H9 (cell line): ENCODE measurements around the gene FGF22. TPM values are rescaled to one million over a fixed set of nuclear protein-coding genes. Genes with fewer than 3 reads are reported as not detected.

Source experiments
- DNase-seq: peaks from one replicate; pipeline ENCODE4 v3.0.0-alpha.2; 2017
- H2AFZ ChIP-seq: one replicate; pipeline ENCODE4 v1.6.1; 2013; ENCODE audit warnings: mild to moderate bottlenecking, low read length, control low read depth, moderate library complexity
- H2AK5ac ChIP-seq: 2 replicates; pipeline ENCODE4 v1.6.1; 2013; ENCODE audit warnings: low read length, control low read depth, mixed read lengths; ENCODE audit not compliant: insufficient read length
- H2BK120ac ChIP-seq: one replicate; pipeline ENCODE4 v1.6.1; 2013; ENCODE audit warnings: low read depth, mild to moderate bottlenecking, low read length, control low read depth, inconsistent platforms; ENCODE audit not compliant: poor library complexity, severe bottlenecking
- H2BK12ac ChIP-seq: 2 replicates; pipeline ENCODE4 v1.6.1; 2013; ENCODE audit warnings: low read length, control low read depth, mixed read lengths, low read depth; ENCODE audit not compliant: insufficient read length
- H2BK15ac ChIP-seq: 2 replicates; pipeline ENCODE4 v1.6.1; 2013; ENCODE audit warnings: low read depth, low read length, control low read depth
- H2BK20ac ChIP-seq: one replicate; pipeline ENCODE4 v1.6.1; 2013; ENCODE audit warnings: low read depth, mild to moderate bottlenecking, low read length, control low read depth, inconsistent platforms; ENCODE audit not compliant: poor library complexity, severe bottlenecking
- H2BK5ac ChIP-seq: 2 replicates; pipeline ENCODE4 v1.6.1; 2013; ENCODE audit warnings: low read length, control low read depth, mixed read lengths; ENCODE audit not compliant: insufficient read length
- H3K14ac ChIP-seq: 2 replicates; pipeline ENCODE4 v1.6.1; 2013; ENCODE audit warnings: low read length, control low read depth; ENCODE audit not compliant: insufficient read depth
- H3K18ac ChIP-seq: 2 replicates; pipeline ENCODE4 v1.6.1; 2013; ENCODE audit warnings: low read depth, mild to moderate bottlenecking, mixed read lengths, low read length, control low read depth; ENCODE audit not compliant: insufficient read length
- H3K23ac ChIP-seq: 2 replicates; pipeline ENCODE4 v1.6.1; 2013; ENCODE audit warnings: low read length, control low read depth, mixed read lengths, low read depth; ENCODE audit not compliant: insufficient read length
- H3K23me2 ChIP-seq: 2 replicates; pipeline ENCODE4 v1.6.1; 2013; ENCODE audit warnings: low read depth, mild to moderate bottlenecking, mixed read lengths, low read length, control low read depth; ENCODE audit not compliant: insufficient read length, poor library complexity, severe bottlenecking
- H3K27ac ChIP-seq: 2 replicates; pipeline ENCODE4 v1.5.1; 2013; ENCODE audit warnings: low read length, control low read depth, mixed read lengths, low read depth; ENCODE audit not compliant: insufficient read length
- H3K27me3 ChIP-seq: 2 replicates; pipeline ENCODE4 v1.6.1; 2013; ENCODE audit warnings: low read length, control low read depth, inconsistent platforms; ENCODE audit not compliant: insufficient read depth
- H3K4ac ChIP-seq: 2 replicates; pipeline ENCODE4 v1.6.1; 2013; ENCODE audit warnings: low read depth, mild to moderate bottlenecking, control low read depth, inconsistent platforms, low read length, moderate library complexity
- H3K4me1 ChIP-seq: 2 replicates; pipeline ENCODE4 v1.6.1; 2013; ENCODE audit warnings: low read length, control low read depth, inconsistent platforms; ENCODE audit not compliant: insufficient read depth
- H3K4me2 ChIP-seq: 2 replicates; pipeline ENCODE4 v1.6.1; 2013; ENCODE audit warnings: low read length, control low read depth, mixed read lengths; ENCODE audit not compliant: insufficient read length, insufficient read depth
- H3K56ac ChIP-seq: 2 replicates; pipeline ENCODE4 v1.6.1; 2013; ENCODE audit warnings: low read depth, mild to moderate bottlenecking, mixed read lengths, low read length, control low read depth; ENCODE audit not compliant: insufficient read length
- H3K79me1 ChIP-seq: 2 replicates; pipeline ENCODE4 v1.6.1; 2013; ENCODE audit warnings: low read depth, mild to moderate bottlenecking, moderate library complexity, low read length, control low read depth, inconsistent platforms; ENCODE audit not compliant: insufficient read depth, poor library complexity, severe bottlenecking
- H3K79me2 ChIP-seq: 2 replicates; pipeline ENCODE4 v1.6.1; 2013; ENCODE audit warnings: low read length, control low read depth, inconsistent platforms; ENCODE audit not compliant: insufficient read depth
- H3K9ac ChIP-seq: 2 replicates; pipeline ENCODE4 v1.6.1; 2013; ENCODE audit warnings: low read length, control low read depth, mixed read lengths; ENCODE audit not compliant: insufficient read length; ENCODE audit errors: extremely low read depth
- H3K9me3 ChIP-seq: one replicate; pipeline ENCODE4 v1.6.1; 2013; ENCODE audit warnings: low read depth, low read length, inconsistent platforms; ENCODE audit not compliant: control insufficient read depth
- H3T11ph ChIP-seq: one replicate; pipeline ENCODE4 v1.6.1; 2013; ENCODE audit warnings: mild to moderate bottlenecking, low read length, control low read depth, inconsistent platforms
- H4K20me1 ChIP-seq: one replicate; pipeline ENCODE4 v1.6.1; 2013; ENCODE audit not compliant: control insufficient read depth, insufficient read length, insufficient read depth
- H4K5ac ChIP-seq: 2 replicates; pipeline ENCODE4 v1.6.1; 2013; ENCODE audit warnings: low read depth, mild to moderate bottlenecking, mixed read lengths, low read length, control low read depth; ENCODE audit not compliant: insufficient read length
- H4K8ac ChIP-seq: replicated peaks from 2 replicates; pipeline ENCODE4 v1.6.1; 2013; ENCODE audit warnings: low read length, control low read depth, mixed read lengths, low read depth; ENCODE audit not compliant: insufficient read length
- H4K91ac ChIP-seq: 2 replicates; pipeline ENCODE4 v1.6.1; 2013; ENCODE audit warnings: low read depth, mild to moderate bottlenecking, moderate library complexity, mixed read lengths, low read length, control low read depth; ENCODE audit not compliant: insufficient read length
- H3K27ac Mint-ChIP-seq, 3 experiments: 2 replicates in 2 of 3; 3 replicates in 1 of 3; pipeline ENCODE4 v1.8.0; 2020 to 2021; ENCODE audit warnings: mixed read lengths in 3 of 3, mild to moderate bottlenecking in 1 of 3, moderate library complexity in 1 of 3
- H3K27me3 Mint-ChIP-seq: 2 replicates; pipeline ENCODE4 v1.8.0; 2021; ENCODE audit warnings: low read depth, mild to moderate bottlenecking, moderate library complexity, mixed read lengths
- H3K36me3 Mint-ChIP-seq, 3 experiments: 2 replicates in 2 of 3; 3 replicates in 1 of 3; pipeline ENCODE4 v1.8.0; 2020 to 2021; ENCODE audit warnings: low read depth in 3 of 3, mixed read lengths in 3 of 3; ENCODE audit not compliant: insufficient read depth in 1 of 3
- H3K4me1 Mint-ChIP-seq, 2 experiments: 2 replicates each; pipeline ENCODE4 v1.8.0; 2020; ENCODE audit warnings: mixed read lengths in 2 of 2
- H3K4me3 Mint-ChIP-seq, 2 experiments: 2 replicates in 1 of 2; 3 replicates in 1 of 2; pipeline ENCODE4 v1.8.0; 2020 to 2021; ENCODE audit warnings: mild to moderate bottlenecking in 2 of 2, mixed read lengths in 2 of 2, moderate library complexity in 1 of 2
- H3K9me3 Mint-ChIP-seq, 2 experiments: 2 replicates in 1 of 2; 3 replicates in 1 of 2; pipeline ENCODE4 v1.8.0; 2020; ENCODE audit warnings: mild to moderate bottlenecking in 2 of 2, mixed read lengths in 2 of 2, moderate library complexity in 1 of 2
- WGBS: extraction: QIAGEN DNeasy Blood & Tissue Kit; methylation state at CpG from one replicate; pipeline ENCODE4 v1.1.7; 2013; ENCODE audit warnings: missing lambda C conversion rate, low lambda C conversion rate, mixed read lengths; ENCODE audit not compliant: insufficient read length; ENCODE audit errors: extremely low coverage; 5-methylcytosine and 5-hydroxymethylcytosine counted together
- total RNA-seq: library from RNA; stranded (reverse); gene quantifications from 2 replicates; pipeline ENCODE4 v1.2.1, GENCODE V29; 2021
- TF ChIP-seq, protein P1 (sequence below): fragments of 200-600 bp; sonication (generic); conservative IDR thresholded peaks from 3 replicates; pipeline ENCODE4 v1.8.0; 2021; ENCODE audit warnings: antibody characterized with exemption, mild to moderate bottlenecking

Gene FGF22
- total RNA-seq, 1 experiment from 2014 or later, result 0.72 TPM

DNA sequence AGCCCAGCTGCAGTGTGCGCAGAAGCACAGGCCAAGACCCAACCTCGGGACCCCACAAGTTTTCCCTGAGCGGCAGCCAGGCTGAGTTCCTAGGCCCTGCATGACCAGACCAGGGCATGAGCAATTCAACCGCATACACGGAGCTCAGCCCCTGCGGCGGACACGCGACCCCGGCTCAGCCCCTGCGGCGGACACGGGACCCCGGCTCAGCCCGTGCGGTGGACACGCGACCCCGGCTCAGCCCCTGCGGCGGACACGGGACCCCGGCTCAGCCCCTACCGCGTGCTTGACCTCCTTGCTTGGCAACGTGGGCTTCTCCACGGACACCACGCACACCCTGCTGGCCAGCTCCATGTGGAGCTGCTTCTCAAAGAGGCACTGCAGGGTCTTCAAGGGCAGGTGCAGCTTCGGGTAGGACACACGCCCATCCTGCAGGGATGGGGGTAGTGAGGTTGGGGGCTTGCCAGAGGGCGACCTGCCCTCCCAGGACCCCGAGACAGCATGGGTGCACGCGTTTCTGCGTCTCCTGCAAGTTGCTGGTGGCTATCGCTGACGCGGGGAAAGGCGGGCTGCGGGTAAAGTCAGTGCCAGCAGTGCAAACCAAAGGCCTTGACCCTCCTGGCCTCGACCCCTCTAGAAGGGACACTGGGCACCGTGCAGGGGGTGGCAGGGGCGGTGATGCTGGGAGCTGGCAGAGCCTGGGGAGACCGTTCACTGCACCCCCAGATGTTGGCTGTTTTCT, 16.3 kb upstream of the FGF22 start:
- Histone ChIP-seq H2AFZ (no peak overlapping the region), H3T11ph (no peak overlapping the region), H2AK5ac (no peak overlapping the region), H4K20me1 (no peaks in the 10 kb centered on the region), H3K23ac (no peak overlapping the region), H3K9me3 (no peaks in the 10 kb centered on the region), H3K4me2 (no peak overlapping the region), H4K8ac (no peak overlapping the region), H3K27me3 (no peaks in the 10 kb centered on the region), H2BK20ac (no peak overlapping the region), H3K79me2 (no peaks in the 10 kb centered on the region), H3K27ac (no peak overlapping the region), H3K4ac (no peak overlapping the region), H3K56ac (no peak overlapping the region), H2BK120ac (no peak overlapping the region), H3K23me2 (no peaks in the 10 kb centered on the region), H4K91ac (no peak overlapping the region), H3K18ac (no peak overlapping the region), H3K14ac (no peak overlapping the region; the same call in 1 of the 2 replicates), H2BK12ac (no peak overlapping the region), H3K9ac (no peak overlapping the region), H4K5ac (no peak overlapping the region), H3K79me1 (peaks cover 5% of the 10 kb centered on the region), H2BK5ac (no peak overlapping the region), H3K4me1 (no peaks in the 10 kb centered on the region), H2BK15ac (no peak overlapping the region)
- DNase-seq, result peak; percentile 25
- Mint-ChIP-seq H3K27ac (peak overlapping the region in 1 of 3 experiments; percentile 61; a peak in 1 of 7 replicates), H3K4me3 (no peak overlapping the region), H3K27me3 (no peaks in the 10 kb centered on the region), H3K4me1 (no peaks in the 10 kb centered on the region), H3K36me3 (peaks cover 24 to 50% (median 43%) of the 10 kb centered on the region in 3 experiments; a peak in 6 of 7 replicates), H3K9me3 (no peaks in the 10 kb centered on the region)
- no CpG with 5 or more reads among the region's 44 CpGs for WGBS
- TF ChIP-seq, protein P1, sequence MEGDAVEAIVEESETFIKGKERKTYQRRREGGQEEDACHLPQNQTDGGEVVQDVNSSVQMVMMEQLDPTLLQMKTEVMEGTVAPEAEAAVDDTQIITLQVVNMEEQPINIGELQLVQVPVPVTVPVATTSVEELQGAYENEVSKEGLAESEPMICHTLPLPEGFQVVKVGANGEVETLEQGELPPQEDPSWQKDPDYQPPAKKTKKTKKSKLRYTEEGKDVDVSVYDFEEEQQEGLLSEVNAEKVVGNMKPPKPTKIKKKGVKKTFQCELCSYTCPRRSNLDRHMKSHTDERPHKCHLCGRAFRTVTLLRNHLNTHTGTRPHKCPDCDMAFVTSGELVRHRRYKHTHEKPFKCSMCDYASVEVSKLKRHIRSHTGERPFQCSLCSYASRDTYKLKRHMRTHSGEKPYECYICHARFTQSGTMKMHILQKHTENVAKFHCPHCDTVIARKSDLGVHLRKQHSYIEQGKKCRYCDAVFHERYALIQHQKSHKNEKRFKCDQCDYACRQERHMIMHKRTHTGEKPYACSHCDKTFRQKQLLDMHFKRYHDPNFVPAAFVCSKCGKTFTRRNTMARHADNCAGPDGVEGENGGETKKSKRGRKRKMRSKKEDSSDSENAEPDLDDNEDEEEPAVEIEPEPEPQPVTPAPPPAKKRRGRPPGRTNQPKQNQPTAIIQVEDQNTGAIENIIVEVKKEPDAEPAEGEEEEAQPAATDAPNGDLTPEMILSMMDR, result no peak
